ENCODE measurements around the gene OR11H1.
"Not testable (repeated sequence)": the region's sequence is repeated elsewhere in the genome, so short reads cannot be mapped to it uniquely, and the experiment has no call there.

DNA sequence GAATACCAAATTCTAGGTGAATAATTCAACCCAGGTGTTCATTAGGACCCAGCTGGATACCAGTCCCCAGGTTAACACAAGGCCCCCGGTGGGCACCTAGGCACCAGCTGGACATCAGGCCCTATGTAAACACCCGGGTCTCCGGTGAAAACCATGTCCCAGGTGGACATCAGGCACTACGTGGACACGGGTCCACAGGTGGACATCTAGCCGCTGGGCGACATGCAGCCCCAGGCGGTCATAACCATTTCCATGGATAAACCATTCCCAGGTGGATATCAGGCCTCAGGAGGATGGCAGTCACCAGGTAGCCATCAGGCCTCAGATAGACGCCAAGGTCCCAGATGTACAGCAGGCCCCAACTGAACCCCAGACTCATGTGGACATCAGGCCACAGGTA lies 12.1 kb upstream of the OR11H1 start:
- TF ChIP-seq, protein P1, sequence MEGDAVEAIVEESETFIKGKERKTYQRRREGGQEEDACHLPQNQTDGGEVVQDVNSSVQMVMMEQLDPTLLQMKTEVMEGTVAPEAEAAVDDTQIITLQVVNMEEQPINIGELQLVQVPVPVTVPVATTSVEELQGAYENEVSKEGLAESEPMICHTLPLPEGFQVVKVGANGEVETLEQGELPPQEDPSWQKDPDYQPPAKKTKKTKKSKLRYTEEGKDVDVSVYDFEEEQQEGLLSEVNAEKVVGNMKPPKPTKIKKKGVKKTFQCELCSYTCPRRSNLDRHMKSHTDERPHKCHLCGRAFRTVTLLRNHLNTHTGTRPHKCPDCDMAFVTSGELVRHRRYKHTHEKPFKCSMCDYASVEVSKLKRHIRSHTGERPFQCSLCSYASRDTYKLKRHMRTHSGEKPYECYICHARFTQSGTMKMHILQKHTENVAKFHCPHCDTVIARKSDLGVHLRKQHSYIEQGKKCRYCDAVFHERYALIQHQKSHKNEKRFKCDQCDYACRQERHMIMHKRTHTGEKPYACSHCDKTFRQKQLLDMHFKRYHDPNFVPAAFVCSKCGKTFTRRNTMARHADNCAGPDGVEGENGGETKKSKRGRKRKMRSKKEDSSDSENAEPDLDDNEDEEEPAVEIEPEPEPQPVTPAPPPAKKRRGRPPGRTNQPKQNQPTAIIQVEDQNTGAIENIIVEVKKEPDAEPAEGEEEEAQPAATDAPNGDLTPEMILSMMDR (IDR thresholded peaks at IDR 0.05), result not testable (repeated sequence)
- TF ChIP-seq POLR2A (IDR thresholded peaks at IDR 0.05), result not testable (repeated sequence)

Data from heart left ventricle (tissue), 13 donors.